Activated B cell treated with CpG ODN at 0.5 μM for 24 hours (primary cell): ENCODE results near the gene RRP1. TPM values are rescaled to one million over a fixed set of nuclear protein-coding genes. Genes with fewer than 3 reads are reported as not detected.

Source experiments
- ATAC-seq: fragments of 200-7000 bp; cut with Tn5 transposase; one replicate; pipeline ENCODE4 v1.10.0; 2021; ENCODE audit warnings: low read depth, mild to moderate bottlenecking, moderate library complexity
- CTCF ChIA-PET: fragments of 350-600 bp; sonication (Branson Sonifier 250); formaldehyde crosslinking; loops from one replicate; lab custom pipeline; 2021; ENCODE audit warnings: antibody characterized with exemption; lab: Charles Lee
- POLR2A ChIA-PET: fragments of 350-600 bp; sonication (Branson Sonifier 250); formaldehyde crosslinking; loops from one replicate; lab custom pipeline; 2021; ENCODE audit warnings: antibody characterized with exemption; lab: Charles Lee
- DNase-seq: peaks from one replicate; pipeline ENCODE4 v3.0.0; 2022
- H3K27ac Mint-ChIP-seq: one replicate; pipeline ENCODE4 v1.8.0; 2020; ENCODE audit warnings: mixed read lengths
- H3K27me3 Mint-ChIP-seq: one replicate; pipeline ENCODE4 v1.8.0; 2021; ENCODE audit warnings: mixed read lengths
- H3K36me3 Mint-ChIP-seq: one replicate; pipeline ENCODE4 v1.8.0; 2021; ENCODE audit warnings: low read depth, mixed read lengths
- H3K4me1 Mint-ChIP-seq: one replicate; pipeline ENCODE4 v1.8.0; 2021; ENCODE audit warnings: mixed read lengths
- H3K4me3 Mint-ChIP-seq: one replicate; pipeline ENCODE4 v1.8.0; 2020; ENCODE audit warnings: mild to moderate bottlenecking, mixed read lengths
- H3K9me3 Mint-ChIP-seq: one replicate; pipeline ENCODE4 v1.8.0; 2020; ENCODE audit warnings: mixed read lengths
- intact Hi-C: fragments of 100-400 bp; cut with micrococcal nuclease; formaldehyde crosslinking; loops from one replicate; pipeline ENCODE4 v1.15.1; 2024
- total RNA-seq: library from RNA; stranded (reverse); gene quantifications from 2 replicates; pipeline ENCODE4 v1.2.3, GENCODE V29; 2022
- TF ChIP-seq, protein P1 (sequence below): fragments of 200-600 bp; IDR thresholded peaks from one replicate; pipeline ENCODE4 v1.8.0; 2022; ENCODE audit warnings: antibody characterized with exemption, mild to moderate bottlenecking

The RRP1 gene
- total RNA-seq, 1 donor from 2014 or later: 36.8 TPM

GRCh38 chr21:43785134-43785533, 4.2 kb upstream of the RRP1 start:
- Mint-ChIP-seq H3K27ac (no peak overlapping the region), H3K27me3 (no peaks in the 10 kb centered on the region), H3K4me3 (no peak overlapping the region), H3K9me3 (no peaks in the 10 kb centered on the region), H3K4me1 (peaks cover 8% of the 10 kb centered on the region), H3K36me3 (peaks cover 4% of the 10 kb centered on the region)
- CTCF ChIA-PET: no interaction called here
- intact Hi-C loops: loop anchor here (5.0 kb wide), 1 partner anchor 1147 kb away; no protein-coding TSS in a partner anchor
- POLR2A ChIA-PET: no interaction called here
- TF ChIP-seq, protein P1, sequence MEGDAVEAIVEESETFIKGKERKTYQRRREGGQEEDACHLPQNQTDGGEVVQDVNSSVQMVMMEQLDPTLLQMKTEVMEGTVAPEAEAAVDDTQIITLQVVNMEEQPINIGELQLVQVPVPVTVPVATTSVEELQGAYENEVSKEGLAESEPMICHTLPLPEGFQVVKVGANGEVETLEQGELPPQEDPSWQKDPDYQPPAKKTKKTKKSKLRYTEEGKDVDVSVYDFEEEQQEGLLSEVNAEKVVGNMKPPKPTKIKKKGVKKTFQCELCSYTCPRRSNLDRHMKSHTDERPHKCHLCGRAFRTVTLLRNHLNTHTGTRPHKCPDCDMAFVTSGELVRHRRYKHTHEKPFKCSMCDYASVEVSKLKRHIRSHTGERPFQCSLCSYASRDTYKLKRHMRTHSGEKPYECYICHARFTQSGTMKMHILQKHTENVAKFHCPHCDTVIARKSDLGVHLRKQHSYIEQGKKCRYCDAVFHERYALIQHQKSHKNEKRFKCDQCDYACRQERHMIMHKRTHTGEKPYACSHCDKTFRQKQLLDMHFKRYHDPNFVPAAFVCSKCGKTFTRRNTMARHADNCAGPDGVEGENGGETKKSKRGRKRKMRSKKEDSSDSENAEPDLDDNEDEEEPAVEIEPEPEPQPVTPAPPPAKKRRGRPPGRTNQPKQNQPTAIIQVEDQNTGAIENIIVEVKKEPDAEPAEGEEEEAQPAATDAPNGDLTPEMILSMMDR: no peak
- ATAC-seq (no peak), DNase-seq (no peak)

DNA sequence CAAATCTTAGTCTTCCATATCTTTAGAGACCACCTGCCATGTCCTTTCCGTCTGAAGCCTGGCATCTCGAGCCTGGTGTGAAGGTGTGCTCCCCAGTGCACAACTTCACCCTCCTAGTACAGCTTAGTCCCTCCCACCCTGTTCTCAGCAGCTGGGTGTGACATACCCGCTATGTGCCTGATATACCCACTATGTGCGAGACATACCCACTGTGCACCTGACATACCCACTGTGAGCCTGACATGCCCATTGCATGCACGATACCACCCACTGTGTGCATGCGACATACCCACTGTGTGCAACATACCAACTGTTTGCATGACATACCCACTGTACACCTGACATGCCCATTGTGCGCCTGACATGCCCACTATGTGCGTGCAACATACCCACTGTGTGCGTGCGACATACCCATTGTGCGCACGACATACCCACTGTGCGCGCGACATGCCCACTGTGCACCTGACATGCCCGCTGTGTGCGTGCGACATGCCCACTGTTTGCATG, 3.0 kb upstream of the RRP1 start:
- intact Hi-C loops: loop anchor here (5.0 kb wide), 1 partner anchor 1146 kb away; no protein-coding TSS in a partner anchor
- no peaks in the 10 kb centered on the region for H3K27me3 Mint-ChIP-seq
- POLR2A ChIA-PET: no interaction called here
- no peak overlapping the region for H3K27ac Mint-ChIP-seq
- peaks cover 7% of the 10 kb centered on the region for H3K36me3 Mint-ChIP-seq
- peaks cover 18% of the 10 kb centered on the region for H3K4me1 Mint-ChIP-seq
- no peaks in the 10 kb centered on the region for H3K9me3 Mint-ChIP-seq
- DNase-seq (no peak), ATAC-seq (no peak)
- CTCF ChIA-PET: no interaction called here
- H3K4me3 Mint-ChIP-seq: no peak overlapping the region
- TF ChIP-seq, protein P1: no peak

- peaks cover 20% of the 10 kb centered on the region for H3K4me1 Mint-ChIP-seq
- intact Hi-C loops: loop anchor here (5.0 kb wide), 1 partner anchor 1145 kb away; no protein-coding TSS in a partner anchor
Observed at GRCh38 chr21:43786807-43787440, 2.5 kb upstream of the RRP1 start.

GRCh38 chr21:43790010-43790524, 690 bp downstream of the RRP1 start:
- no peak for DNase-seq
- peak overlapping the region; percentile 92 for H3K4me3 Mint-ChIP-seq
- H3K27me3 Mint-ChIP-seq: no peaks in the 10 kb centered on the region
- ChIA-PET CTCF (interaction anchor here (1.3 kb wide), 1 partner anchor 185 kb away, joined by 3 read pairs; no protein-coding TSS in a partner anchor), POLR2A (interaction anchor here (0.9 to 2.6 kb wide), 2 partner anchors 9 to 15 kb away, joined by 3 to 16 read pairs; no protein-coding TSS in a partner anchor)
- H3K9me3 Mint-ChIP-seq: no peaks in the 10 kb centered on the region
- peaks cover 43% of the 10 kb centered on the region for H3K36me3 Mint-ChIP-seq
- peaks cover 19% of the 10 kb centered on the region for H3K4me1 Mint-ChIP-seq
- H3K27ac Mint-ChIP-seq: peak overlapping the region; percentile 63
- TF ChIP-seq, protein P1: no peak
- intact Hi-C loops: no loop called here
- ATAC-seq: no peak

More at GRCh38 chr21:43786807-43787440, 2.5 kb upstream of the RRP1 start:
- POLR2A ChIA-PET: no interaction called here
- Mint-ChIP-seq H3K27me3 (no peaks in the 10 kb centered on the region), H3K4me3 (peak overlapping the region; percentile 15), H3K27ac (no peak overlapping the region), H3K36me3 (peaks cover 11% of the 10 kb centered on the region), H3K9me3 (no peaks in the 10 kb centered on the region)
- CTCF ChIA-PET: no interaction called here
- ATAC-seq (no peak), DNase-seq (no peak)
- TF ChIP-seq, protein P1: no peak

DNA sequence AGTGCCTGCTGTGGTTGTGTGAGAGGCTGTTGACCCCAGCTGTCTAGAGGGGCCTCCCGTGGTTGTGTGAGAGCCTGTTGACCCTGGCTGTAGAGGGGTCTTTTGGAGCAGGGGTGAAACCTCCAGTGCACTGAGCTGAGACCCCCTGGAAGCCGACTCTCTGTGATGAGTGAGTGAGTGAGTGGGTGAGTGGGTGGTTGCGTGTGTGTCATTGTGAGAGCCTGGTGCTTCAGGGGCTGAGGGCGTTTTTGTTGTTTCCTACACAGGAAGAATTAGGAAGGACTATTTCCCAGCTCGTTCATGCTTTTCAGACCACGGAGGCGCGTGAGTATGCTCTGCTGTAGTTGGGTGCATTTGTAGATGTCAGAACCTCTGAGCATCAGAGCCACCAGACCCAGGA, 3.0 kb downstream of the RRP1 start:
- Mint-ChIP-seq H3K4me1 (peaks cover 19% of the 10 kb centered on the region), H3K36me3 (peaks cover 65% of the 10 kb centered on the region), H3K4me3 (no peak overlapping the region), H3K27me3 (no peaks in the 10 kb centered on the region), H3K27ac (no peak overlapping the region), H3K9me3 (no peaks in the 10 kb centered on the region)
- intact Hi-C loops: no loop called here
- POLR2A ChIA-PET: no interaction called here
- DNase-seq (no peak), ATAC-seq (no peak)
- TF ChIP-seq, protein P1: no peak
- CTCF ChIA-PET: no interaction called here
